Esophagus squamous epithelium (tissue), 4 donors: ENCODE results near the gene AOX1.
"Not testable (repeated sequence)": the region's sequence is repeated elsewhere in the genome, so short reads cannot be mapped to it uniquely, and the experiment has no call there.

ENCODE experiments used
- POLR2A ChIP-seq, 4 donors: fragments of 450-650 bp; IDR thresholded peaks; one replicate each; pipeline ENCODE4 v1.6.1; 2017; ENCODE audit warnings: antibody characterized with exemption in 4 of 4, mild to moderate bottlenecking in 4 of 4, moderate library complexity in 3 of 4
- TF ChIP-seq, protein P1 (sequence below), 6 experiments: fragments of 450-650 bp in 4 of 6; fragments of 200-600 bp in 2 of 6; sonication (generic) in 2 of 6; IDR thresholded peaks; one replicate each; pipeline ENCODE4 v1.5.1; 2016 to 2019; ENCODE audit warnings: antibody characterized with exemption in 6 of 6, mild to moderate bottlenecking in 4 of 6, moderate library complexity in 4 of 6

GRCh38 chr2:200628461-200628860 is 42.6 kb downstream of the AOX1 start:
- TF ChIP-seq, protein P1, sequence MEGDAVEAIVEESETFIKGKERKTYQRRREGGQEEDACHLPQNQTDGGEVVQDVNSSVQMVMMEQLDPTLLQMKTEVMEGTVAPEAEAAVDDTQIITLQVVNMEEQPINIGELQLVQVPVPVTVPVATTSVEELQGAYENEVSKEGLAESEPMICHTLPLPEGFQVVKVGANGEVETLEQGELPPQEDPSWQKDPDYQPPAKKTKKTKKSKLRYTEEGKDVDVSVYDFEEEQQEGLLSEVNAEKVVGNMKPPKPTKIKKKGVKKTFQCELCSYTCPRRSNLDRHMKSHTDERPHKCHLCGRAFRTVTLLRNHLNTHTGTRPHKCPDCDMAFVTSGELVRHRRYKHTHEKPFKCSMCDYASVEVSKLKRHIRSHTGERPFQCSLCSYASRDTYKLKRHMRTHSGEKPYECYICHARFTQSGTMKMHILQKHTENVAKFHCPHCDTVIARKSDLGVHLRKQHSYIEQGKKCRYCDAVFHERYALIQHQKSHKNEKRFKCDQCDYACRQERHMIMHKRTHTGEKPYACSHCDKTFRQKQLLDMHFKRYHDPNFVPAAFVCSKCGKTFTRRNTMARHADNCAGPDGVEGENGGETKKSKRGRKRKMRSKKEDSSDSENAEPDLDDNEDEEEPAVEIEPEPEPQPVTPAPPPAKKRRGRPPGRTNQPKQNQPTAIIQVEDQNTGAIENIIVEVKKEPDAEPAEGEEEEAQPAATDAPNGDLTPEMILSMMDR (IDR thresholded peaks at IDR 0.05), result not testable (repeated sequence)
- not testable (repeated sequence) for TF ChIP-seq POLR2A (IDR thresholded peaks at IDR 0.05)
